ENCODE data around the gene ADAD1. TPM values are rescaled to one million over a fixed set of nuclear protein-coding genes. Genes with fewer than 3 reads are reported as not detected.

The ADAD1 gene
- total and polyA plus RNA-seq, 2 of the 4 experiments (the other 2 are of a cell fraction): not detected

- Histone ChIP-seq H4K8ac (ENCODE audit: low read depth in 2 of 2, low read length in 2 of 2) (no peak overlapping the region), H3K36me3 (ENCODE audit: control insufficient read depth, insufficient read depth, low read length) (peaks cover 19% of the 10 kb centered on the region), H3K4ac (ENCODE audit: low read depth, low read length) (no peak overlapping the region), H3K4me2 (ENCODE audit: low read depth, low read length) (no peak overlapping the region), H3K23ac (ENCODE audit: low read depth, low read length) (no peak overlapping the region), H3K27me3 (ENCODE audit: control insufficient read depth, insufficient read depth, low read length) (no peaks in the 10 kb centered on the region), H2BK20ac (ENCODE audit: low read depth, low read length) (no peak overlapping the region), H4K5ac (ENCODE audit: low read depth, low read length) (no peak overlapping the region), H3K4me3 (ENCODE audit: insufficient read depth, low read depth, low read length) (no peak overlapping the region), H3K18ac (ENCODE audit: low read depth, low read length) (no peak overlapping the region), H3K14ac (replicated peaks; ENCODE audit: low read depth, low read length) (no peak overlapping the region), H3K9me1 (ENCODE audit: insufficient read depth, low read length) (no peaks in the 10 kb centered on the region), H2BK15ac (ENCODE audit: low read depth, low read length) (no peak overlapping the region), H2AFZ (replicated peaks; ENCODE audit: low read length, poor library complexity) (no peak overlapping the region), H3K79me1 (ENCODE audit: low read depth in 1 of 2, low read length in 2 of 2) (no peaks in the 10 kb centered on the region; a peak in 1 of 4 replicates), H3K4me1 (ENCODE audit: control insufficient read depth, insufficient read depth, low read length) (no peaks in the 10 kb centered on the region), H2AK5ac (ENCODE audit: low read depth, low read length) (no peak overlapping the region), H3K9me3 (ENCODE audit: control insufficient read depth, insufficient read depth, low read length) (no peaks in the 10 kb centered on the region), H3K9ac (ENCODE audit: low read depth, low read length) (no peak overlapping the region), H2AK9ac (replicated peaks; ENCODE audit: low read depth, low read length, poor library complexity) (no peak overlapping the region), H3K27ac (ENCODE audit: insufficient read depth, low read length) (no peak overlapping the region), H4K20me1 (ENCODE audit: insufficient read depth, low read length) (no peaks in the 10 kb centered on the region), H2BK120ac (ENCODE audit: low read depth, low read length) (no peak overlapping the region), H2BK5ac (ENCODE audit: low read depth, low read length, poor library complexity, severe bottlenecking) (no peak overlapping the region), H4K91ac (ENCODE audit: insufficient read depth, low read depth, low read length) (no peak overlapping the region), H3K56ac (ENCODE audit: extremely low read depth, insufficient read depth, low read length) (no peak overlapping the region)
- in situ Hi-C loops (cut with MboI; ENCODE audit: low sequenced_read_pairs) (no loop called here), intact Hi-C loops (cut with micrococcal nuclease) (no loop called here), dilution Hi-C loops (cut with HindIII; ENCODE audit: low sequenced_read_pairs, unreplicated experiment) (no loop called here)
- POLR2A ChIA-PET (ENCODE audit: unreplicated experiment): no interaction called here
- DNase-seq: no peak
- no TSS peak for BruUV-seq (replicated peaks)
- ATAC-seq (ENCODE audit: low read depth): no peak
- TF ChIP-seq RCOR1 (IDR thresholded peaks at IDR 0.05; ENCODE audit: insufficient replicate concordance, low read length) (no peak), RAD21 (IDR thresholded peaks at IDR 0.05; ENCODE audit: low read length) (no peak), CHD1 (IDR thresholded peaks at IDR 0.05; ENCODE audit: low read depth, low read length) (no peak), MAZ (IDR thresholded peaks at IDR 0.05; ENCODE audit: borderline replicate concordance, low read depth, low read length) (no peak), MAFK (IDR thresholded peaks at IDR 0.05; ENCODE audit: low read depth, low read length) (no peak)
- CTCF ChIA-PET: no interaction called here
These were observed 22.4 kb upstream of the ADAD1 start for GRCh38 chr4:122356317-122356808.
